Common myeloid progenitor, CD34-positive (primary cell): ENCODE results near the gene OSTN.

Experiments
- CTCF ChIA-PET: fragments of 350-600 bp; sonication (Branson Sonifier 250); formaldehyde crosslinking; loops from one replicate; lab custom pipeline; 2021; ENCODE audit warnings: antibody characterized with exemption; lab: Charles Lee
- POLR2A ChIA-PET: fragments of 350-600 bp; sonication (Branson Sonifier 250); formaldehyde crosslinking; loops from one replicate; lab custom pipeline; 2021; ENCODE audit warnings: antibody characterized with exemption; lab: Charles Lee
- DNase-seq, 3 donors: peaks; one replicate each; pipeline versions ENCODE4 v3.0.0 to v3.0.0-alpha.2; 2013
- H3K27ac ChIP-seq, 2 experiments: 1 replicate in 1 of 2; 2 replicates in 1 of 2; pipeline ENCODE4 v1.7.0; 2013; ENCODE audit warnings: inconsistent platforms in 2 of 2, low read length in 2 of 2, mild to moderate bottlenecking in 2 of 2, low read depth in 1 of 2, moderate library complexity in 1 of 2; ENCODE audit not compliant: severe bottlenecking in 2 of 2, insufficient read depth in 1 of 2, poor library complexity in 1 of 2
- H3K27me3 ChIP-seq, 5 experiments: replicated peaks in 2 of 5; 1 replicate in 3 of 5; 2 replicates in 2 of 5; pipeline versions ENCODE4 v1.6.1 to v1.7.0; 2013; ENCODE audit warnings: low read length in 4 of 5, mild to moderate bottlenecking in 2 of 5, moderate library complexity in 2 of 5, inconsistent platforms in 1 of 5; ENCODE audit not compliant: insufficient read depth in 5 of 5, control insufficient read depth in 4 of 5
- H3K36me3 ChIP-seq, 4 experiments: 1 replicate in 2 of 4; 2 replicates in 2 of 4; pipeline versions ENCODE4 v1.6.1 to v1.7.0; 2013; ENCODE audit warnings: low read length in 3 of 4, control low read depth in 1 of 4, mild to moderate bottlenecking in 1 of 4; ENCODE audit not compliant: control insufficient read depth in 4 of 4, insufficient read depth in 4 of 4
- H3K4me1 ChIP-seq, 4 experiments: 1 replicate in 3 of 4; 2 replicates in 1 of 4; pipeline versions ENCODE4 v1.6.1 to v1.7.1; 2013; ENCODE audit warnings: low read length in 3 of 4, mild to moderate bottlenecking in 3 of 4, control low read depth in 1 of 4, inconsistent platforms in 1 of 4, moderate library complexity in 1 of 4; ENCODE audit not compliant: control insufficient read depth in 4 of 4, insufficient read depth in 4 of 4; ENCODE audit errors: control extremely low read depth in 1 of 4
- H3K4me3 ChIP-seq, 7 experiments: 1 replicate in 4 of 7; 2 replicates in 3 of 7; pipeline versions ENCODE4 v1.5.1 to v1.7.0; 2013; ENCODE audit warnings: mild to moderate bottlenecking in 7 of 7, low read length in 6 of 7, moderate library complexity in 6 of 7, inconsistent platforms in 2 of 7, low read depth in 2 of 7, control low read depth in 1 of 7; ENCODE audit not compliant: insufficient read depth in 4 of 7, control insufficient read depth in 1 of 7; ENCODE audit errors: extremely low read depth in 1 of 7
- H3K9me3 ChIP-seq, 5 experiments: 1 replicate in 4 of 5; 2 replicates in 1 of 5; pipeline versions ENCODE4 v1.6.1 to v1.7.1; 2013; ENCODE audit warnings: low read length in 4 of 5, mild to moderate bottlenecking in 2 of 5, inconsistent platforms in 1 of 5, low read depth in 1 of 5, moderate library complexity in 1 of 5; ENCODE audit not compliant: control insufficient read depth in 4 of 5, insufficient read depth in 2 of 5; ENCODE audit errors: control extremely low read depth in 1 of 5
- WGBS: methylation state at CpG from one replicate; pipeline ENCODE4 v1.1.5; 2013; ENCODE audit not compliant: insufficient coverage; 5-methylcytosine and 5-hydroxymethylcytosine counted together

OSTN gene

DNA sequence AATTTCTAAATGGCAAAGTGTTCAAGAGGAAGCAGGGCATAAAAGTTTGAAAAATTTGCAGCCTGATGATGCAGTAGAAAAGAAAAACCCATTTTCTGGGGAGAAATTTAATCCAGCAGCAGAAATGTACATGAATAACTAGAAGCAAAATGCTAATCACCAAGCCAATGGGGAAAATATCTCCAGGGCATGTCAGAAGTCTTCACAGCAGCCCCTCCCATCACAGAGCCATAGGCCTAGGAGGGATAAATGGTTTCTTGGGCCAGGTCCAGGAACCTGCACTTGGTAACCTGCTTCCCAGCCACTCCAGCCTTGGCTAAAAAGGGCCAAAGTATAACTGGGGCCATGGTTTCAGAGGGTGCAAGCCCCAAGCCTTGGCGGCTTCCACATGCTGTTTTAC lies 22.6 kb downstream of the OSTN start:
- Histone ChIP-seq H3K27ac (no peak overlapping the region), H3K9me3 (peaks cover 0 to 1% (median 0%) of the 10 kb centered on the region in 5 experiments), H3K27me3 (no peaks in the 10 kb centered on the region), H3K4me3 (no peak overlapping the region), H3K36me3 (no peaks in the 10 kb centered on the region), H3K4me1 (no peaks in the 10 kb centered on the region)
- CTCF ChIA-PET = no interaction called here
- DNase-seq = no peak
- WGBS = 100% methylated on average over 1 of the region's 1 CpG
- POLR2A ChIA-PET = no interaction called here

GRCh38 chr3:191227541-191227940 lies 28.5 kb downstream of the OSTN start:
- 95% methylated on average over 3 of the region's 5 CpGs for WGBS
- DNase-seq = no peak
- Histone ChIP-seq H3K27ac (no peak overlapping the region), H3K27me3 (no peaks in the 10 kb centered on the region), H3K36me3 (no peaks in the 10 kb centered on the region), H3K4me1 (no peaks in the 10 kb centered on the region), H3K9me3 (no peaks in the 10 kb centered on the region), H3K4me3 (no peak overlapping the region)
- ChIA-PET CTCF (no interaction called here), POLR2A (no interaction called here)

- Histone ChIP-seq H3K4me1 (no peaks in the 10 kb centered on the region), H3K27ac (no peak overlapping the region), H3K9me3 (no peaks in the 10 kb centered on the region), H3K36me3 (no peaks in the 10 kb centered on the region), H3K27me3 (peaks cover 0 to 4% (median 0%) of the 10 kb centered on the region in 5 experiments), H3K4me3 (no peak overlapping the region)
- POLR2A ChIA-PET = no interaction called here
- CTCF ChIA-PET = no interaction called here
- WGBS = 97% methylated on average over 7 of the region's 9 CpGs
- DNase-seq = no peak
Observed at GRCh38 chr3:191234216-191234615, 35.2 kb downstream of the OSTN start.

GRCh38 chr3:191235331-191236314 lies 36.6 kb downstream of the OSTN start:
- ChIA-PET POLR2A (no interaction called here), CTCF (interaction anchor here (0.9 kb wide), 1 partner anchor 9 kb away, joined by 3 read pairs; no protein-coding TSS in a partner anchor)
- H3K27ac ChIP-seq = no peak overlapping the region
- H3K27me3 ChIP-seq = peaks cover 0 to 4% (median 0%) of the 10 kb centered on the region in 5 experiments
- H3K36me3 ChIP-seq = no peaks in the 10 kb centered on the region
- H3K9me3 ChIP-seq = no peaks in the 10 kb centered on the region
- peaks cover 0 to 2% (median 0%) of the 10 kb centered on the region in 4 experiments for H3K4me1 ChIP-seq
- H3K4me3 ChIP-seq = no peak overlapping the region
- WGBS = 100% methylated on average over 3 of the region's 4 CpGs
- DNase-seq = no peak

- no peak for DNase-seq
- H3K4me3 ChIP-seq = no peak overlapping the region
- WGBS = 100% methylated on average over 3 of the region's 3 CpGs
Observed at GRCh38 chr3:191236646-191237045, 37.6 kb downstream of the OSTN start.

DNA sequence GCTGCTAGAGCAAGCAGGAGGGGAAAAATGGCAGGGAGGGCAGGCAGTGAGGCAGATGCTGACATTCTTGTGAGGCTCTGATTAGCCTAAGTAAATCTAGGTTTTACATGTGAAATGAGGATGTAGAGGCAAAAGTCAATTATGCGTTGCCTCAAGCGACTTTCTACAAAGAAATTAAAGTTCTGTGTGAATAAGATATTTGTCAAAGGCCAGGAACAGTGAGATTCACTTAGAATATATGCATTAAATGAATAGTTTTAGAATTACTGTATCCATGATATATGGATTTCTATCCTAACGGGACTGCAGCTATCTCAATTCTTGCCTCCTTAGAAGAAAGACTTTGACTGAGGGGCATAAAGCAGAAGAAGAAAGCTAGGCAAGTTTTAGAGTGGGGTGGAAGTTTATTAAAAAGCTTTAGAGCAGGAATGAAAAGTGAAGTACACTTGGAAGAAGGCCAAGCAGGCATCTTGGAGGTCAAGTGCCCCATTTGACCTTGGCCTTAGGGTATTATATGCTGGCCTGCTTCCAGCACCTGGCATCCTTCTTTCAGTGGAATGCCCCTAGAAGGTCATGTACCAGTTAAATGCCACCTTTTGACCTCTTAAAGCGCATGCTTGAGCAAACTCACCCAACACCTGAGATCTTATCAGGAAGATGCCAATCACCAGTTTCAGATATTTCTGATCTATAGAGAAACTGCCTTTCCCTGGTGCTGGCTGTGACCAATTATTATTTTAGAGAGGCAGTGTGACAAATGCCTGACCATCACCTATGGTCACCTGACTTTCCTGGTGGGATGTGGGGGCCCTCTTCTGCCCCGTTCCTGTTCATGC lies 38.2 kb downstream of the OSTN start:
- no peak for DNase-seq
- H3K36me3 ChIP-seq = no peaks in the 10 kb centered on the region
- 97% methylated on average over 5 of the region's 5 CpGs for WGBS
- ChIA-PET POLR2A (no interaction called here), CTCF (no interaction called here)
- no peak overlapping the region for H3K27ac ChIP-seq
- H3K4me1 ChIP-seq = peaks cover 0 to 2% (median 0%) of the 10 kb centered on the region in 4 experiments
- H3K9me3 ChIP-seq = no peaks in the 10 kb centered on the region
- H3K27me3 ChIP-seq = peaks cover 0 to 4% (median 0%) of the 10 kb centered on the region in 5 experiments
- H3K4me3 ChIP-seq = no peak overlapping the region

More at GRCh38 chr3:191236646-191237045, 37.6 kb downstream of the OSTN start:
- Histone ChIP-seq H3K4me1 (peaks cover 0 to 2% (median 0%) of the 10 kb centered on the region in 4 experiments), H3K27ac (no peak overlapping the region), H3K27me3 (peaks cover 0 to 4% (median 0%) of the 10 kb centered on the region in 5 experiments), H3K9me3 (no peaks in the 10 kb centered on the region), H3K36me3 (no peaks in the 10 kb centered on the region)
- CTCF ChIA-PET = no interaction called here
- POLR2A ChIA-PET = no interaction called here
